Calu3 (cell line): Measurements from ENCODE around the gene BUD31. TPM values are rescaled to one million over a fixed set of nuclear protein-coding genes. Genes with fewer than 3 reads are reported as not detected.

Source experiments
- BruUV-seq: library from RNA; stranded (reverse); fragments of 400-500 nt; replicated peaks from 2 replicates; lab custom pipeline; 2021; lab: Mats Ljungman, UMichigan
- CTCF ChIA-PET: fragments of 300-600 bp; sonication (Branson Sonifier 250); formaldehyde crosslinking; loops from one replicate; lab custom pipeline; 2022; ENCODE audit warnings: antibody characterized with exemption; lab: Charles Lee
- DNase-seq: peaks from one replicate; pipeline ENCODE4 v3.0.0; 2022
- H3K27ac Mint-ChIP-seq: one replicate; pipeline ENCODE4 v1.8.0; 2022; ENCODE audit warnings: mixed read lengths; ENCODE audit not compliant: unreplicated experiment
- H3K27me3 Mint-ChIP-seq: one replicate; pipeline ENCODE4 v1.8.0; 2022; ENCODE audit warnings: mixed read lengths; ENCODE audit not compliant: unreplicated experiment
- H3K36me3 Mint-ChIP-seq: one replicate; pipeline ENCODE4 v1.8.0; 2022; ENCODE audit warnings: mild to moderate bottlenecking, moderate library complexity, mixed read lengths; ENCODE audit not compliant: insufficient read depth, unreplicated experiment
- H3K4me1 Mint-ChIP-seq: one replicate; pipeline ENCODE4 v1.8.0; 2022; ENCODE audit warnings: mild to moderate bottlenecking, low read depth, mixed read lengths; ENCODE audit not compliant: unreplicated experiment
- H3K4me3 Mint-ChIP-seq: one replicate; pipeline ENCODE4 v1.8.0; 2022; ENCODE audit warnings: mild to moderate bottlenecking, low read depth, moderate library complexity, mixed read lengths; ENCODE audit not compliant: unreplicated experiment
- H3K9me3 Mint-ChIP-seq: one replicate; pipeline ENCODE4 v1.8.0; 2022; ENCODE audit warnings: low read depth, mixed read lengths; ENCODE audit not compliant: unreplicated experiment
- CTCF ChIP-seq: fragments of 200-600 bp; IDR thresholded peaks from one replicate; pipeline ENCODE4 v1.8.0; 2022; ENCODE audit warnings: antibody characterized with exemption; ENCODE audit not compliant: unreplicated experiment
- intact Hi-C: fragments of 100-400 bp; cut with micrococcal nuclease; formaldehyde crosslinking; loops from one replicate; pipeline ENCODE4 v1.10.0; 2022; ENCODE audit not compliant: unreplicated experiment
- total RNA-seq: library from RNA; stranded (reverse); gene quantifications from 2 replicates; pipeline ENCODE4 v1.2.3, GENCODE V29; 2022

Gene BUD31
- total RNA-seq, 1 experiment from 2014 or later, result 82.7 TPM

GRCh38 chr7:99446096-99446495 is 37.3 kb downstream of the BUD31 start:
- TF ChIP-seq CTCF, result no peak
- no peak for DNase-seq
- BruUV-seq, result no TSS peak
- CTCF ChIA-PET, result no interaction called here
- no peaks in the 10 kb centered on the region for H3K4me1 Mint-ChIP-seq
- no peaks in the 10 kb centered on the region for H3K27me3 Mint-ChIP-seq
- intact Hi-C loops, result no loop called here
- H3K27ac Mint-ChIP-seq, result no peak overlapping the region
- no peaks in the 10 kb centered on the region for H3K9me3 Mint-ChIP-seq
- H3K36me3 Mint-ChIP-seq, result peaks cover 40% of the 10 kb centered on the region
- no peak overlapping the region for H3K4me3 Mint-ChIP-seq

GRCh38 chr7:99447943-99448342 is 39.2 kb downstream of the BUD31 start:
- Mint-ChIP-seq H3K27ac (no peak overlapping the region), H3K36me3 (peaks cover 36% of the 10 kb centered on the region)

GRCh38 chr7:99448855-99449254 is 40.1 kb downstream of the BUD31 start:
- no TSS peak for BruUV-seq
- no peak overlapping the region for H3K4me3 Mint-ChIP-seq
- no peaks in the 10 kb centered on the region for H3K4me1 Mint-ChIP-seq
- no peak for TF ChIP-seq CTCF
- H3K36me3 Mint-ChIP-seq, result peaks cover 35% of the 10 kb centered on the region
- H3K27ac Mint-ChIP-seq, result no peak overlapping the region
- H3K27me3 Mint-ChIP-seq, result no peaks in the 10 kb centered on the region
- no peaks in the 10 kb centered on the region for H3K9me3 Mint-ChIP-seq
- intact Hi-C loops, result no loop called here
- no peak for DNase-seq
- CTCF ChIA-PET, result no interaction called here

More at GRCh38 chr7:99447943-99448342, 39.2 kb downstream of the BUD31 start:
- TF ChIP-seq CTCF, result no peak
- no TSS peak for BruUV-seq
- H3K4me3 Mint-ChIP-seq, result no peak overlapping the region
- H3K4me1 Mint-ChIP-seq, result no peaks in the 10 kb centered on the region
- CTCF ChIA-PET, result interaction anchor here (0.7 kb wide), 1 partner anchor 71 kb away, joined by 4 read pairs; no protein-coding TSS in a partner anchor
- H3K9me3 Mint-ChIP-seq, result no peaks in the 10 kb centered on the region
- H3K27me3 Mint-ChIP-seq, result no peaks in the 10 kb centered on the region
- peak; percentile 13 for DNase-seq
- intact Hi-C loops, result no loop called here

- DNase-seq, result no peak
- no TSS peak for BruUV-seq
- no peaks in the 10 kb centered on the region for H3K9me3 Mint-ChIP-seq
- peaks cover 37% of the 10 kb centered on the region for H3K36me3 Mint-ChIP-seq
- CTCF ChIA-PET, result no interaction called here
- intact Hi-C loops, result no loop called here
- H3K27me3 Mint-ChIP-seq, result no peaks in the 10 kb centered on the region
- no peaks in the 10 kb centered on the region for H3K4me1 Mint-ChIP-seq
- TF ChIP-seq CTCF, result no peak
- H3K4me3 Mint-ChIP-seq, result no peak overlapping the region
- no peak overlapping the region for H3K27ac Mint-ChIP-seq
Measured at GRCh38 chr7:99449326-99449725, 40.6 kb downstream of the BUD31 start.
